A204.1 (cell line): ENCODE measurements around the gene ANKRD34A.

ENCODE experiments used
- FAIRE-seq: peaks from 2 replicates; lab custom pipeline; 2012; peaks lifted over from hg19 to GRCh38; lab: Jason Lieb, UNC

ANKRD34A gene

DNA sequence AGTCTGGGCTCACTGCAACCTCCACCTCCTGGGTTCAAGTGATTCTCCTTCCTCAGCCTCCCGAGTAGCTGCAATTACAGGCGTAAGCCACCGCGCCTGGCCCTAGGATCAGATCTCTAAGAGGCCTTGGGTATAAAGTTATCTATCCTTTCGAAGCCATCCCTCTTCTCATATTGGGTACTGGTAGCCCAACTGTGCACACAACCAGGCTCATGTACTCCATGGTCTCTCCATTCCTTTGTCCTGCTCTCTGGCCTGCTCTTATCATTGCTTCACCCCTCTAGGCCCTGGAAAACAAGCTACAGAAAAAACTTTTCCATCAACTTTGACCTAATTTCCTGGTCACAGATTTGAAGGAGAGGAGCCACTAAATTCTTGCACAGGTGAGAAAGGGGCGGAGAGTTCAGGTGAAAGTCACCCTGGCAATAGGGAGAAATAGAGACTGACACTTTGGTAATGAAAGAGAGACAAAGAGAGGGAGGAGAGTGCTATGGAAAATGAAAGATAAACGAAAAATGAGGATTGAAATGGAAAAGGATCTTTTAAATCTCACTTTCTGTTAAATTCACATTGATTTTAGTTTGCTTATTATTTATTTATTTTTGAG lies 26.0 kb upstream of the ANKRD34A start:
- no peak for FAIRE-seq

DNA sequence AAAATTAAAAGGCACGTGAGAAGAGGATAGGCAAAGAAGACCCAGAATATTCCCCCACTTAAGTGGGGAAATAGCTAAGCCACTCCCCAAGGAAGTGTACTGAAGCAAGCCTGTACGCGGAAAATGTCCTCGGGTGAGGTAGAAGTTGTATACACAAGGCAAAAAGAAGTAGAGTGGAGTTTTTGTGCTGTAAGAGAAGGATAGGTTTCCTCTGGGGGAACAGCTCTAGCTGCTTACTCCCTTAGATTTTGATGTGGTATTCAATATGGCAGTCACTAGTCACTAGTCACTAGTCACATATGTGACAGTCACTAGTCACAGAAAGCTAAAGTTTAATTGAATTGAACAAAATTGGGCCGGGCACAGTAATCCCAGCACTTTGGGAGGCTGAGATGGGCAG lies 24.4 kb upstream of the ANKRD34A start:
- FAIRE-seq = no peak

- no peak for FAIRE-seq
These were observed 23.6 kb upstream of the ANKRD34A start for GRCh38 chr1:145987926-145988325.

DNA sequence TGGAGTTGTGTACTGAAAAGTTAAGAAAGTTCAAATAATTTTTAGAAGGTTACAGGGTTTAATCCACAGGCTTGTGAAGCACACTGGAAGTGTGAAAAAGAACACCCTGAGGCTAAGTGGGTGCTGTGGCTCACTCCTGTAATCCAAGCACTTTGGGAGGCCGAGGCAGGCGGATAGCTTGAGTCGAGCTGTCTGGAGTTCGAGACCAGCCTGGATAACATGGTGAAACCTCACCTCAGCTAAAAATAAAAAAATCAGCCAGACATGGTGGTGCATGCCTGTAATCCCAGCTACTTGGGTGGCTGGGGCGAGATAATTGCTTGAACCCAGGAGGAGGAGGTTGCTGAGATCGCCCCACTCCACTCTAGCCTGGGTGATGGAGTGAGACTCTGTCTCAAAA lies 22.2 kb upstream of the ANKRD34A start:
- FAIRE-seq = no peak

DNA sequence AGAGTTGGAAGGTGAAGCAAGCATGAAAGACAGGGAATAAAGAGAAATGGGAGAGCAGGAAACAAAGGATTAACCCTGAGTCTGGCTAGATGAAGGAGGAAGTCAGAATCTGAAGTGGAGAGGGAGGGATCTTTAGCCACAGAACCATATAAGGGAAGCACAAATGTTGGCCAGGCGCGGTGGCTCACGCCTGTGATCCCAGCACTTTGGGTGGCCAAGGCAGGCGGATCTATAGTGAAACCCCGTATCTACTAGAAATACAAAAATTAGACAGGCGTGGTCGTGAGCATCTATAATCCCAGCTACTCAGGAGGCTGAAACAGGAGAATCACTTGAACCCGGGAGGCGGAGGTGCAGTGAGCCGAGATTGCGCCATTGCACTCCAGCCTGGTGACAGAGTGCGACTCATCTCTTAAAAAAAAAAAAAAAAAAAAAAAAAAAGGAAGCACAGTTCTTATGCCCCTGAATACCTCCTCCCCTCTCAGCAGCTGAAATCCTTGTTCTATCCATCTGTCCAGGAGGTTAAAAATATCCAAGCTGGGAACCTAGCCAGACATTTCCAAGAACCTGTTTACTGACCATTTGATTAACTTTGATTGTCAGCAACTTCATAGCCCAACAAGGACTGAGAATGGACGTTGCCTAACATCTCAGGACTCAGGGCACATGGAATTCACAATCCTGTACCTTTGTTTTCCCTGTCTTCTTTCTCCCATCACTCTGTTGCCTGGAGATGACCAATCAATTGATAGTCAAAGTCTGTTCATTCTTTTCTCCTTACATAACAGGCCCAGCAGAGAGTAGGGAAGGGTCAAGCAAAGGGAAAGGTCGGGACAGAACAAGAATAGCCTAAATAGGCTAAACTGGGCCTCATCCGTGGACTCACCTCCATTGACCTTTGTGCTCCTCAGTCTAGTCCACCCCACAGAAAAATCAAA lies 21.4 kb upstream of the ANKRD34A start:
- no peak for FAIRE-seq

- no peak for FAIRE-seq
These were observed 20.7 kb upstream of the ANKRD34A start for GRCh38 chr1:145985129-145985501.

DNA sequence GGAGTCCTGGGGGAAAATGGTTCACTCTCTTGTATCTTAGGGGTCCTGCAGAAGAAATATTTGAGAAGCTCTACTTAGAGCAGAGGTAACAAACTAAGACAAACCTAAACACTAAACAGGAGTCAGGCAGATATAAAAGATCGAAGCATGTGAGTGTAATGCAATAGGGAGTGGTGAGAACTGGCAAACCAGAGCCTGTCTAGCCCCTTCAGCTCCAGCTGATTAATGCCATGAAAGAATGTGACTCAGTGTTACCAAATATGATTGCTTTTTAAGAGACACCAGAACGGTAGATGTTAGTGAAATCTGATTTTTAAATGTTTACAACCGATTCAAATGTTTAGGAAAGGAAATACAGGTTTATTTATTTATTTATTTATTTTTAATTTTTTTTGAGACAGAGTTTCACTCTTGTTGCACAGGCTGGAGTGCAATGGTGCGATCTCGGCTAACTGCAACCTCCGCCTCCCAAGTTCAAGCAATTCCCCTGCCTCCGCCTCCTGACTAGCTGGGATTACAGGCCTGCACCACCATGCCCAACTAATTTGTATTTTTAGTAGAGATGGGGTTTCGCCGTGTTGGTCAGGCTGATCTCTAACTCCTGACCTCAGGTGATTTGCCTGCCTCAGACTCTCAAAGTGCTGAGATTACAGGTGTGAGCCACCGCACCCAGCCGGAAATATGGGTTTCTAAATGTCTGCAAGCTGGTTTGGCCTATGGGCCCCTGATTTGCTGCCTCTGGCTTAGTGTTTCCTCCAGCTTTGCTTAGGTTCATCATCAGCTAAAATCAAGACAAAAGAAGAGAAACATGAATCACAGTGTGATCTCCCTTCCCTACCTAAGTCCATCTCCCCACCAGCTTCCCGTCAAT lies 19.8 kb upstream of the ANKRD34A start:
- FAIRE-seq = no peak

DNA sequence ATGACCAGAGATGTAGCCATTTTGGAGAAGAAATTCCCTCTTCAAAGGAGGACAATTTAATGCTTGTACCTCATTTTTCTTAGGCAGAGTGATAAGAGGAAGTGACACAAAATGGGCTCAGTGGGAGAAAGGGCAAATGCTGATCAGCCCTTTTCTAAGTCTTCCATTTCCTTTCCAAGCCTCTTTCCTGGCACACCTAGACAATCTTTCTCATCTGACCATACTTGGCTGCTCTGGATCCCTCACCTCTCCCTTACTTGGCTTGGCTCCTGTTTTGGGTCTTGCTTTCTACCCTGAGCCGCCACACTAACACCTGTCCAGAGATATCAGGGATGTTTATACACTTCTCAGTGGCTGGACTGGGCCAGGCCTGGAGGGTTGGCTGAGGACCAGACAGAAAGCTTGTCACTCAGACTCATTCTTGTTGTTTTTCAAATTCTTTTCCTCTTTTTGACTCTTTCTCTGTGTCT lies 18.9 kb upstream of the ANKRD34A start:
- FAIRE-seq = no peak

DNA sequence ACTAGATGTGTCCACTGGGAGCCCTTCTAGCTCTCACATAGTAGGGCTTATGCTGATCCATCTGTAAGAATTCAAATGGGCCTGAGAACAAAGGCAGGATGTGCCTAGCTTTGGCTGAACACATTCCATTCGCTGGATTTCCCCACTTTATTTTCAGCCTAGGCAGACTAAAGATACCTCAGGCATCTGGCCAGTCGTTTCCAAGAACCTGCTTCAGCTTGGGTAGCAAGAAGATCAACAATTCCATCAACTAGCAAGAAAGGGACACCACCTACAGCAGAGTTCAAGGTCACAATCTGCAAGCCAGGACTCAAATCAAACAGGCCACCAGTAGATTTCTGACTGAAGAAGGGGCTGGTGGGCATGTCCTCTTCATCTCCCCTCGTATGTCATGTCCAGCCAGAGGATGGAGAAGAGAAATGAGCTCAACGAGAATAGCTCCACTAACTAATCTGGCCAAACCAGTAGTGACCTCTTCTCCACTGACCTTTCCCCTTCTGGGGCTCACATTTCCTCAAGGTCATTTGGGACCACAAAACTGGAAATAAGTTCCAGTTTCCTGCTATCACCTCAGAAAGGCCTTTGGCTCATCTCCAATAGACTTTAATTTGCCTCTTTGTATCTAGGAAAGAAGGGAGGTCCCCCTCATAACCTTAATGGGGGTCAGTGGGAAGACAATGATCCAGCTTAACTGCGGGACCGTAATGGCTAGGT lies 17.8 kb upstream of the ANKRD34A start:
- FAIRE-seq = no peak

DNA sequence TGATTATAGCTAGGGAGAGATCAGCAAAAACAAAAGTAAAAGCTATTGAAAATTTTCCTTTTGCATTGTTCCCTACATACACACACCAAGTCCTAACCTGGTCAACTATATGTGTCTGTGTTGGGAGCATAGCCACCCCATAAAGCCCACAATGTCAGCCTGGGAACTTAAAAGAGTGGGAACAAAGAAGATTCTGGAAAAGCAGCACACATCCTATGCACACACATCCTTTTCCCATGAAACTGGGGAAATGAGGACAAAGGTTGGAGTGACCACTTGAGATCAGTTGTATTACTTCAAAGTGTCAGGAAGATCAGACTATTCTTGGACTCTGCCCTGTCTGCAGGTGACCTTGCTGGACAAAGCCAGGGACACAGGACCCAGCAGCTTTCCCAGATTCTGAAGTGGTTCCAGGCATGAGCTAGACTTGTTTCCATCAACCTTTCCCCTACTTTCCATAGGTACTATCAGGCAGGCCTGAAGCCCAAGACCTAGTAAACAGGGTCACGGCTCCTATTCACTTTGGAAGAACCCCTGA lies 16.2 kb upstream of the ANKRD34A start:
- no peak for FAIRE-seq

- FAIRE-seq = no peak
These were observed 15.5 kb upstream of the ANKRD34A start for GRCh38 chr1:145979746-145980456.

DNA sequence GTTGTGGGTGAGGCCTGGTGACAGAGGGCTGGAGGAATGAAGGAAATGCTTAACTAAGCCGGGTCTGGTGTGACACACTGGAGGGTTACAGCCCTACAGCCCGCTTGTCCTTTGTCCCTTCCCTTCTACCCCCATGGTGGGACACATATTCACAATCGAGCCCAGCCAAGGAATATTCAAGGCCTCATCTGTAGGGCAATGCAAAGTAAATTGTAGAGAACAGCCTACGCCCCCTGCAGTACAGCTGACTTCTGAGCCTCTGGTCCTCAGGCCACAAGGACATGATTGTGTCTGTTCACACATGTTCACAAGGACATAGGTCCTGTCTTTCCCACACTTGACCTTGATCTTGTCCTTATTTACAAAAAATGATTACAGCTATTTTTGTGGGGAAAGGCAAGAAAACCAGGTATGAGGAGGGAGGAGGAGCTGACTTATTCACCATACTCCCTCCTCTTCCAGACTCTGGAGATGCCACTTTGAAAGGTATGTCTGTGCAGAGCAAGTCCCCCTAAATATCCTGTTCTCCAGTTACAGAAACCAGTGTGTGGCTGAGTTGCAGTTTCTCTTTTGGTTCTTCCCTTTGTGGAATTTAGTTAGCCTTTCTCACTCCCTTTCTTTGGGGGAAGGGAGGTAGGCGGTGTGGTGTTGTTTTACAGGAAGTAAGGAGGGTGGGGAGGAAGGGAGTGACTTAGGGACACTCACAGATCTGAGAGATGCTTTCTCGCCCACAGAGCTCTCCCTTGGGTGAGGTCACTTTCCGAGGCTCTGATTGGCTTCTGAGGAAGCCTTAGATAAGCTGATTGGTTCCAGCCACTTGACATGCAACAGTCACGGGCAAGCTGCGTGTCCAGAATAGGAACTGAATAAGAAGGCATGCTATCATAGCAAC lies 14.7 kb upstream of the ANKRD34A start:
- FAIRE-seq = no peak

DNA sequence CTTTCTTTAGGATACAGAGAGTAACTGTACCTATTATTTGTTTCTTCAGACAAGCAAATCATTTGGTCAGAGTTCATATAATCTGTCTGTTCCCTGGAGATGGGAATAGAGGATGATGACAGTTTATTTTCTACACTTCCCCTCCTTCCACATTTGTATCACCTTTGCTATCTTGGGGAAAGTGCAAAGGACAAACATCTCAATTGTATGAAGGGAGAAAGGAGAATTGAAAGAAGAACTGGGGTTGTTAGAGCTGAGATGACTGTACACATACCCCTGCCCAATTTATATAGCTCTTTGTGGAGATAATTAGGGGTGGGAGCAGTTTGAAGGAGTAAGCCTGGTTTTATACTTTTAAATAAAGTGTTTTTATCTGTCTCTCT lies 14.1 kb upstream of the ANKRD34A start:
- FAIRE-seq = no peak

GRCh38 chr1:145977486-145978470 lies 13.4 kb upstream of the ANKRD34A start:
- FAIRE-seq = no peak

- no peak for FAIRE-seq
These were observed 12.6 kb upstream of the ANKRD34A start for GRCh38 chr1:145977016-145977415.

- FAIRE-seq = no peak
These were observed 10.8 kb upstream of the ANKRD34A start for GRCh38 chr1:145975216-145975615.

DNA sequence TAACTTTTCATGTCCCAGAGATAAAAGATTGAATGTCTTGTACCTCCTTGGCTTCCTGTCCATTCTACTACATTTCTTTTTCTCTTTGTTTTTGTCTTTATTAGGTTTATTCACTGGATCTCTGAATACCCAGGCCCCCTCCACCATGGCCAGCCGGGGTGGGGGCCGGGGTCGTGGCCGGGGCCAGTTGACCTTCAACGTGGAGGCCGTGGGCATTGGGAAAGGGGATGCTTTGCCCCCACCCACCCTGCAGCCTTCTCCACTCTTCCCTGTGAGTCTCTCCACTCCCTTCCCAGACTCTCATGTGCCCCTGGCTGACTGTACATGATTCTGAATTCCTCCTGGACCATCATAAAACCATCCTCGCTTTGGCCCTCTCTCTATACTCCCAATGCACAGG lies 10.3 kb upstream of the ANKRD34A start:
- FAIRE-seq = no peak

DNA sequence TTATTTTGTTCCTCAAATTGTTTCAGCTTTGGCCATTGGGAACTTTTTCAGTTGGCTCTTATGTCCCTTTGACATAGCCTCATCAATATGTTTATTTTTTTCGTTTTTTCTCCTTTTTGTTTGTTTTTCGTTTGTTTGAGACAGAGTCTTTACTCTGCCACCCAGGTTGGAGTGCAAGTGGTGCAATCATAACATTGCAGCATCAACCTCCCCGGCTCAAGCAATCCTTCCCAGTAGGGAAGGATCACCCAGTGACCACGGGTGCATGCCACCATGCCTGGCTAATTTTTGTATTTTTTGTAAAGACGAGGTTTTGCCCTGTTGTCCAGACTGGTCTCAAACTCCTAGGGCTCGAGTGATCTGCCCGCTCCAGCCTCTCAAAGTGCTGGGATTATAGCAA lies 8.2 kb upstream of the ANKRD34A start:
- FAIRE-seq = no peak

GRCh38 chr1:145967288-145967687 lies 2.9 kb upstream of the ANKRD34A start:
- FAIRE-seq = no peak
